ENCODE measurements around the gene DENND4A. TPM values are rescaled to one million over a fixed set of nuclear protein-coding genes. Genes with fewer than 3 reads are reported as not detected.

The DENND4A gene
- total and polyA plus RNA-seq, 9 of the 15 experiments (the other 6 are each of a cell fraction or from before 2014, with no cell fraction given): 6.8 to 32.3 (median 19.9) TPM

DNA sequence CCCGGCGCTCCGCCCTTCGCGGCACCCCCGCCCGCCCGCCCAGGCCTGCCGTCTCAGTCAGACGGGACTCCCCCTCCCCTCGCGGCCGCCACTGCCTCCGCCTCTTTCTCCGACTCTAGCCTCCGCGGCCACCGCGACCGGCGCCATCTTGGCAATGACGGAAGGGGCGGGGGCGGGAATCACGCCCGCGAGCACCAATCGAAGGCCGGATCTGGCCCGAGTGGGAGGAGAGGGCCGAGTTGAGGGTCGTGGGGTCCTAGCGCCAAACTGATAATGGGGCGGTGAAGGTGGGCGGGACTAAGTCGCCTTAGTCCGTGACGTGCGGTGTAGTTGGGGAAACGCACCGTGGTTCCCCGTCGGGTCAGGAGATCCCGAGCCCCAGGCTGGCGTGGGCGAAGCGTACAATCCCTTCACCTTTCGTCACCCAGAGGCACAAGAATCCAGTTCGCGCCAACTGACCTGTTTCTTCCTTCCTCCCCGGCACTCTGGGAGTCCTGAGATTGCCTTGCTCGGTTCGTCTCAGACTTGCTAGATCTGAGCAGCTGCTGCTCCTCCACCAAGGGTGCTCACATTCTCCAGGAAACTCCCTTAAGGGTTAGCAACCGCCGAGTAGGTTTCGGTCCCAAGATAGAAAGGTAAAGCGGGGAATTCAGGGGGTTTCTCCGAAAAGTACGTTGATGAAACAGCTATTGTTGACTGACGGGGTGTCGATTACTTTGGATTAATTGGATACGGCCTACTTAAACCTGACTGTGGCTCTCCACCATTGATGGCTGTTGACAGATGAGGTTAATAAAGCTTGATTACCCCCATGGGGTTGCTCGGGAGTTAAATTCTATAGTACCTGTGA, at the start of gene DENND4A (continued):
- TF ChIP-seq, protein P1, sequence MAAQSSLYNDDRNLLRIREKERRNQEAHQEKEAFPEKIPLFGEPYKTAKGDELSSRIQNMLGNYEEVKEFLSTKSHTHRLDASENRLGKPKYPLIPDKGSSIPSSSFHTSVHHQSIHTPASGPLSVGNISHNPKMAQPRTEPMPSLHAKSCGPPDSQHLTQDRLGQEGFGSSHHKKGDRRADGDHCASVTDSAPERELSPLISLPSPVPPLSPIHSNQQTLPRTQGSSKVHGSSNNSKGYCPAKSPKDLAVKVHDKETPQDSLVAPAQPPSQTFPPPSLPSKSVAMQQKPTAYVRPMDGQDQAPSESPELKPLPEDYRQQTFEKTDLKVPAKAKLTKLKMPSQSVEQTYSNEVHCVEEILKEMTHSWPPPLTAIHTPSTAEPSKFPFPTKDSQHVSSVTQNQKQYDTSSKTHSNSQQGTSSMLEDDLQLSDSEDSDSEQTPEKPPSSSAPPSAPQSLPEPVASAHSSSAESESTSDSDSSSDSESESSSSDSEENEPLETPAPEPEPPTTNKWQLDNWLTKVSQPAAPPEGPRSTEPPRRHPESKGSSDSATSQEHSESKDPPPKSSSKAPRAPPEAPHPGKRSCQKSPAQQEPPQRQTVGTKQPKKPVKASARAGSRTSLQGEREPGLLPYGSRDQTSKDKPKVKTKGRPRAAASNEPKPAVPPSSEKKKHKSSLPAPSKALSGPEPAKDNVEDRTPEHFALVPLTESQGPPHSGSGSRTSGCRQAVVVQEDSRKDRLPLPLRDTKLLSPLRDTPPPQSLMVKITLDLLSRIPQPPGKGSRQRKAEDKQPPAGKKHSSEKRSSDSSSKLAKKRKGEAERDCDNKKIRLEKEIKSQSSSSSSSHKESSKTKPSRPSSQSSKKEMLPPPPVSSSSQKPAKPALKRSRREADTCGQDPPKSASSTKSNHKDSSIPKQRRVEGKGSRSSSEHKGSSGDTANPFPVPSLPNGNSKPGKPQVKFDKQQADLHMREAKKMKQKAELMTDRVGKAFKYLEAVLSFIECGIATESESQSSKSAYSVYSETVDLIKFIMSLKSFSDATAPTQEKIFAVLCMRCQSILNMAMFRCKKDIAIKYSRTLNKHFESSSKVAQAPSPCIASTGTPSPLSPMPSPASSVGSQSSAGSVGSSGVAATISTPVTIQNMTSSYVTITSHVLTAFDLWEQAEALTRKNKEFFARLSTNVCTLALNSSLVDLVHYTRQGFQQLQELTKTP (IDR thresholded peaks at IDR 0.05; ENCODE audit: low read depth in 1 of 2, partially characterized antibody in 2 of 2): peak in 1 of 2 experiments; percentile 67
- TF ChIP-seq, protein P2, sequence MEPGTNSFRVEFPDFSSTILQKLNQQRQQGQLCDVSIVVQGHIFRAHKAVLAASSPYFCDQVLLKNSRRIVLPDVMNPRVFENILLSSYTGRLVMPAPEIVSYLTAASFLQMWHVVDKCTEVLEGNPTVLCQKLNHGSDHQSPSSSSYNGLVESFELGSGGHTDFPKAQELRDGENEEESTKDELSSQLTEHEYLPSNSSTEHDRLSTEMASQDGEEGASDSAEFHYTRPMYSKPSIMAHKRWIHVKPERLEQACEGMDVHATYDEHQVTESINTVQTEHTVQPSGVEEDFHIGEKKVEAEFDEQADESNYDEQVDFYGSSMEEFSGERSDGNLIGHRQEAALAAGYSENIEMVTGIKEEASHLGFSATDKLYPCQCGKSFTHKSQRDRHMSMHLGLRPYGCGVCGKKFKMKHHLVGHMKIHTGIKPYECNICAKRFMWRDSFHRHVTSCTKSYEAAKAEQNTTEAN (CRISPR knock-in tag; IDR thresholded peaks at IDR 0.05): no peak
- TF ChIP-seq NBN (IDR thresholded peaks at IDR 0.05; ENCODE audit: low read depth) (peak; percentile 90), POLR2AphosphoS5 (IDR thresholded peaks at IDR 0.05; ENCODE audit: control insufficient read depth, insufficient read depth, low read depth, low read length) (peak; percentile 85), SAP30 (IDR thresholded peaks at IDR 0.05; ENCODE audit: borderline replicate concordance, insufficient read depth, low read depth, low read length, poor library complexity, severe bottlenecking) (peak; percentile 40), MEF2A (IDR thresholded peaks at IDR 0.05; ENCODE audit: control insufficient read depth, low read depth, low read length) (0 out of 2 replicates have a peak, but pooled peaks have one; percentile 41), HNRNPLL (IDR thresholded peaks at IDR 0.05; ENCODE audit: low read depth, low read length, poor library complexity, severe bottlenecking) (peak; percentile 77), CBX3 (IDR thresholded peaks at IDR 0.05; ENCODE audit: borderline replicate concordance in 1 of 2, low read length in 2 of 2) (peak in 1 of 2 experiments; percentile 54; a peak in 1 of 3 replicates), KDM4B (IDR thresholded peaks at IDR 0.05; ENCODE audit: borderline replicate concordance in 2 of 2, low read depth in 1 of 2) (no peak), KDM2B (CRISPR knock-in tag; IDR thresholded peaks at IDR 0.05) (no peak), ZNF57 (CRISPR knock-in tag; IDR thresholded peaks at IDR 0.05) (no peak), ZNF263 (CRISPR knock-in tag; IDR thresholded peaks at IDR 0.05; ENCODE audit: borderline replicate concordance) (peak; percentile 96), ZKSCAN1 (IDR thresholded peaks at IDR 0.05; ENCODE audit: low read depth, low read length) (no peak)
- TF ChIP-seq, protein P3, sequence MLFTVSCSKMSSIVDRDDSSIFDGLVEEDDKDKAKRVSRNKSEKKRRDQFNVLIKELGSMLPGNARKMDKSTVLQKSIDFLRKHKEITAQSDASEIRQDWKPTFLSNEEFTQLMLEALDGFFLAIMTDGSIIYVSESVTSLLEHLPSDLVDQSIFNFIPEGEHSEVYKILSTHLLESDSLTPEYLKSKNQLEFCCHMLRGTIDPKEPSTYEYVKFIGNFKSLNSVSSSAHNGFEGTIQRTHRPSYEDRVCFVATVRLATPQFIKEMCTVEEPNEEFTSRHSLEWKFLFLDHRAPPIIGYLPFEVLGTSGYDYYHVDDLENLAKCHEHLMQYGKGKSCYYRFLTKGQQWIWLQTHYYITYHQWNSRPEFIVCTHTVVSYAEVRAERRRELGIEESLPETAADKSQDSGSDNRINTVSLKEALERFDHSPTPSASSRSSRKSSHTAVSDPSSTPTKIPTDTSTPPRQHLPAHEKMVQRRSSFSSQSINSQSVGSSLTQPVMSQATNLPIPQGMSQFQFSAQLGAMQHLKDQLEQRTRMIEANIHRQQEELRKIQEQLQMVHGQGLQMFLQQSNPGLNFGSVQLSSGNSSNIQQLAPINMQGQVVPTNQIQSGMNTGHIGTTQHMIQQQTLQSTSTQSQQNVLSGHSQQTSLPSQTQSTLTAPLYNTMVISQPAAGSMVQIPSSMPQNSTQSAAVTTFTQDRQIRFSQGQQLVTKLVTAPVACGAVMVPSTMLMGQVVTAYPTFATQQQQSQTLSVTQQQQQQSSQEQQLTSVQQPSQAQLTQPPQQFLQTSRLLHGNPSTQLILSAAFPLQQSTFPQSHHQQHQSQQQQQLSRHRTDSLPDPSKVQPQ (CRISPR knock-in tag; IDR thresholded peaks at IDR 0.05; ENCODE audit: borderline replicate concordance): no peak
- TF ChIP-seq, protein P4, sequence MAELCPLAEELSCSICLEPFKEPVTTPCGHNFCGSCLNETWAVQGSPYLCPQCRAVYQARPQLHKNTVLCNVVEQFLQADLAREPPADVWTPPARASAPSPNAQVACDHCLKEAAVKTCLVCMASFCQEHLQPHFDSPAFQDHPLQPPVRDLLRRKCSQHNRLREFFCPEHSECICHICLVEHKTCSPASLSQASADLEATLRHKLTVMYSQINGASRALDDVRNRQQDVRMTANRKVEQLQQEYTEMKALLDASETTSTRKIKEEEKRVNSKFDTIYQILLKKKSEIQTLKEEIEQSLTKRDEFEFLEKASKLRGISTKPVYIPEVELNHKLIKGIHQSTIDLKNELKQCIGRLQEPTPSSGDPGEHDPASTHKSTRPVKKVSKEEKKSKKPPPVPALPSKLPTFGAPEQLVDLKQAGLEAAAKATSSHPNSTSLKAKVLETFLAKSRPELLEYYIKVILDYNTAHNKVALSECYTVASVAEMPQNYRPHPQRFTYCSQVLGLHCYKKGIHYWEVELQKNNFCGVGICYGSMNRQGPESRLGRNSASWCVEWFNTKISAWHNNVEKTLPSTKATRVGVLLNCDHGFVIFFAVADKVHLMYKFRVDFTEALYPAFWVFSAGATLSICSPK (IDR thresholded peaks at IDR 0.05; ENCODE audit: borderline replicate concordance): 0 out of 2 replicates have a peak, but pooled peaks have one; percentile 24
